ENCODE results near the gene PLPP4. TPM values are rescaled to one million over a fixed set of nuclear protein-coding genes. Genes with fewer than 3 reads are reported as not detected.

The PLPP4 gene
- total RNA-seq, 1 experiment from 2014 or later: not detected

- ChIA-PET CTCF (no interaction called here), RAD21 (ENCODE audit: low non-redundant PET in 1 of 2, low total read pairs in 2 of 2, uncharacterized antibody in 2 of 2, unreplicated experiment in 2 of 2) (no interaction called here), POLR2A (no interaction called here)
- Histone ChIP-seq H3K36me3 (ENCODE audit: control insufficient read depth in 1 of 2, insufficient read depth in 2 of 2, low read length in 2 of 2) (no peaks in the 10 kb centered on the region), H3K9me3 (ENCODE audit: control insufficient read depth in 1 of 2, insufficient read depth in 1 of 2, low read depth in 1 of 2, low read length in 2 of 2) (no peaks in the 10 kb centered on the region), H3K27me3 (ENCODE audit: insufficient read depth, low read length) (peaks cover 45% of the 10 kb centered on the region), H3K79me2 (ENCODE audit: insufficient read depth, low read length) (no peaks in the 10 kb centered on the region), H3K4me2 (ENCODE audit: low read length) (no peak overlapping the region), H3K27ac (ENCODE audit: low read depth, low read length) (no peak overlapping the region), H2AFZ (ENCODE audit: low read depth, low read length, poor library complexity, severe bottlenecking) (no peak overlapping the region), H3K4me3 (replicated peaks in 1 of 2; ENCODE audit: low read depth in 1 of 2, low read length in 2 of 2) (no peak overlapping the region), H4K20me1 (ENCODE audit: insufficient read depth) (no peaks in the 10 kb centered on the region), H3K9me2 (ENCODE audit: insufficient read depth) (no peaks in the 10 kb centered on the region), H3K9ac (ENCODE audit: low read length) (no peak overlapping the region), H3K4me1 (ENCODE audit: control insufficient read depth in 1 of 2, insufficient read depth in 2 of 2, low read length in 2 of 2) (no peaks in the 10 kb centered on the region)
- ATAC-seq (no peak), DNase-seq (ENCODE audit: low read depth, low spot score) (no peak)
- BruUV-seq (replicated peaks): no TSS peak
- TF ChIP-seq MAX (IDR thresholded peaks at IDR 0.05): no peak
- TF ChIP-seq ZFX (IDR thresholded peaks at IDR 0.05): no peak
- TF ChIP-seq SIN3A (IDR thresholded peaks at IDR 0.05; ENCODE audit: low read depth): no peak
- no peak for TF ChIP-seq EZH2 (IDR thresholded peaks at IDR 0.05)
- no peak for TF ChIP-seq ATF3 (IDR thresholded peaks at IDR 0.05)
- TF ChIP-seq SRF (IDR thresholded peaks at IDR 0.05; ENCODE audit: low read depth): no peak
- no peak for TF ChIP-seq YY1 (IDR thresholded peaks at IDR 0.05; ENCODE audit: extremely low read depth, insufficient replicate concordance, low read depth, low read length)
- no peak for TF ChIP-seq CEBPB (IDR thresholded peaks at IDR 0.05; ENCODE audit: low read depth)
- TF ChIP-seq ELF1 (IDR thresholded peaks at IDR 0.05; ENCODE audit: borderline replicate concordance, low read depth): no peak
- no peak for TF ChIP-seq REST (IDR thresholded peaks at IDR 0.05; ENCODE audit: low read depth)
- intact Hi-C loops (cut with micrococcal nuclease): no loop called here
These were observed 5.1 kb downstream of the PLPP4 start for GRCh38 chr10:120462018-120462682.
